ENCODE results near the gene GCHFR. TPM values are rescaled to one million over a fixed set of nuclear protein-coding genes. Genes with fewer than 3 reads are reported as not detected.

The GCHFR gene
- total and polyA plus RNA-seq, 4 donors = 50.5 to 229 (median 119) TPM

- Histone ChIP-seq H3K27ac (ENCODE audit: low read depth in 1 of 2, low read length in 2 of 2) (no peak overlapping the region), H3K36me3 (ENCODE audit: control insufficient read depth in 4 of 4, insufficient read depth in 3 of 4, low read depth in 1 of 4, low read length in 3 of 4) (peaks cover 2 to 20% (median 9%) of the 10 kb centered on the region in 4 donors), H3K9ac (ENCODE audit: low read depth in 1 of 2, low read length in 2 of 2) (no peak overlapping the region), H3K4me1 (ENCODE audit: control insufficient read depth in 4 of 4, insufficient read depth in 4 of 4, low read length in 3 of 4) (no peaks in the 10 kb centered on the region), H3K27me3 (ENCODE audit: control insufficient read depth in 4 of 4, insufficient read depth in 4 of 4, low read length in 3 of 4) (no peaks in the 10 kb centered on the region), H3K9me3 (ENCODE audit: control insufficient read depth in 4 of 4, low read length in 3 of 4) (no peaks in the 10 kb centered on the region), H3K4me3 (ENCODE audit: low read depth in 1 of 3, low read length in 3 of 3) (no peak overlapping the region)
- TF ChIP-seq MAX (IDR thresholded peaks at IDR 0.05) (no peak), HNF4G (IDR thresholded peaks at IDR 0.05) (no peak), ATF3 (IDR thresholded peaks at IDR 0.05) (no peak), SP1 (IDR thresholded peaks at IDR 0.05) (no peak), GABPA (IDR thresholded peaks at IDR 0.05 in 1 of 2, conservative IDR thresholded peaks at IDR 0.05 in 1 of 2) (no peak), CTCF (IDR thresholded peaks at IDR 0.05; ENCODE audit: low read depth, low read length, missing input control) (no peak), FOXA2 (IDR thresholded peaks at IDR 0.05) (no peak), RAD21 (IDR thresholded peaks at IDR 0.05) (no peak)
- 82% methylated on average over 3 of the region's 3 CpGs for WGBS
- no peak for DNase-seq (ENCODE audit: low spot score)
These were observed 32.8 kb upstream of the GCHFR start for GRCh38 chr15:40731034-40731433.

- Histone ChIP-seq H3K36me3 (ENCODE audit: control insufficient read depth in 4 of 4, insufficient read depth in 3 of 4, low read depth in 1 of 4, low read length in 3 of 4) (peaks cover 7 to 59% (median 48%) of the 10 kb centered on the region in 4 donors), H3K4me1 (ENCODE audit: control insufficient read depth in 4 of 4, insufficient read depth in 4 of 4, low read length in 3 of 4) (no peaks in the 10 kb centered on the region), H3K4me3 (ENCODE audit: low read depth in 1 of 3, low read length in 3 of 3) (no peak overlapping the region), H3K9me3 (ENCODE audit: control insufficient read depth in 4 of 4, low read length in 3 of 4) (no peaks in the 10 kb centered on the region), H3K27me3 (ENCODE audit: control insufficient read depth in 4 of 4, insufficient read depth in 4 of 4, low read length in 3 of 4) (no peaks in the 10 kb centered on the region), H3K9ac (ENCODE audit: low read depth in 1 of 2, low read length in 2 of 2) (no peak overlapping the region), H3K27ac (ENCODE audit: low read depth in 1 of 2, low read length in 2 of 2) (no peak overlapping the region)
- DNase-seq (ENCODE audit: low spot score) = no peak
- WGBS = 97% methylated on average over 4 of the region's 4 CpGs
- TF ChIP-seq TAF1 (conservative IDR thresholded peaks at IDR 0.05) (no peak), CTCF (IDR thresholded peaks at IDR 0.05; ENCODE audit: low read depth, low read length, missing input control) (no peak), ZBTB33 (IDR thresholded peaks at IDR 0.05) (no peak), MAX (IDR thresholded peaks at IDR 0.05) (no peak), RAD21 (IDR thresholded peaks at IDR 0.05) (no peak), EGR1 (IDR thresholded peaks at IDR 0.05; ENCODE audit: low read depth in 2 of 2) (no peak), FOXA1 (IDR thresholded peaks at IDR 0.05) (no peak), RXRA (IDR thresholded peaks at IDR 0.05) (no peak), REST (IDR thresholded peaks at IDR 0.05) (no peak), SP1 (IDR thresholded peaks at IDR 0.05) (no peak), HNF4G (IDR thresholded peaks at IDR 0.05) (no peak), JUND (IDR thresholded peaks at IDR 0.05) (no peak), HNF4A (conservative IDR thresholded peaks at IDR 0.05) (no peak), FOXA2 (IDR thresholded peaks at IDR 0.05) (no peak), NR2F2 (IDR thresholded peaks at IDR 0.05) (no peak), GABPA (IDR thresholded peaks at IDR 0.05 in 1 of 2, conservative IDR thresholded peaks at IDR 0.05 in 1 of 2) (no peak)
These were observed 27.3 kb upstream of the GCHFR start for GRCh38 chr15:40736575-40736974.
